Uterus (tissue), 4 donors: ENCODE results near the gene CYP3A5. TPM values are rescaled to one million over a fixed set of nuclear protein-coding genes. Genes with fewer than 3 reads are reported as not detected.

Experiments
- DNase-seq, 2 donors: peaks; one replicate each; pipeline ENCODE4 v3.0.0-alpha.2; 2019 to 2020
- H3K27ac ChIP-seq, 2 donors: fragments of 200-600 bp; sonication (generic); 1 replicate in 1 of 2; 2 replicates in 1 of 2; pipeline ENCODE4 v1.5.1; 2016 to 2018
- H3K27me3 ChIP-seq, 2 donors: fragments of 200-600 bp; sonication (generic); one replicate each; pipeline ENCODE4 v1.5.1; 2018 to 2019; ENCODE audit warnings: control low read depth in 1 of 2
- H3K36me3 ChIP-seq, 2 donors: fragments of 200-600 bp; sonication (generic); one replicate each; pipeline ENCODE4 v1.5.1; 2019; ENCODE audit warnings: control low read depth in 1 of 2
- H3K4me1 ChIP-seq, 2 donors: fragments of 200-600 bp; sonication (generic); one replicate each; pipeline ENCODE4 v1.5.1; 2018 to 2019; ENCODE audit warnings: control low read depth in 1 of 2
- H3K4me3 ChIP-seq, 2 donors: fragments of 200-600 bp; sonication (generic); 1 replicate in 1 of 2; 2 replicates in 1 of 2; pipeline ENCODE4 v1.5.1; 2018 to 2019; ENCODE audit warnings: mild to moderate bottlenecking in 1 of 2
- H3K9me3 ChIP-seq, 2 donors: fragments of 200-600 bp; sonication (generic); one replicate each; pipeline ENCODE4 v1.5.1; 2019; ENCODE audit warnings: control low read depth in 1 of 2
- CTCF ChIP-seq, 4 experiments: fragments of 200-600 bp in 2 of 4; fragments of 450-650 bp in 2 of 4; sonication (generic) in 2 of 4; IDR thresholded peaks; one replicate each; pipeline ENCODE4 v1.5.1; 2016 to 2019; ENCODE audit warnings: antibody characterized with exemption in 4 of 4, mild to moderate bottlenecking in 2 of 4, moderate library complexity in 1 of 4
- POLR2A ChIP-seq, 2 donors: fragments of 450-650 bp; IDR thresholded peaks; one replicate each; pipeline ENCODE4 v1.6.1; 2016; ENCODE audit warnings: antibody characterized with exemption in 2 of 2, mild to moderate bottlenecking in 1 of 2, moderate library complexity in 1 of 2
- intact Hi-C: fragments of 100-400 bp; cut with DNase I; formaldehyde crosslinking; loops from one replicate; pipeline ENCODE4 v1.15.1; 2023; ENCODE audit warnings: low total_unique reads
- total RNA-seq, 4 donors: library from RNA; depleted of rRNA in 3 of 4; stranded (reverse); fragments of >200 nt in 3 of 4; gene quantifications; one replicate each; pipeline versions ENCODE4 v1.1.0 to v1.2.4, GENCODE V29; 2014 to 2023
- donor health status: DM: yes; HTN: yes; CAD: no.

Gene CYP3A5
- total RNA-seq, 4 donors from 2014 or later = 0.51 to 17.3 (median 4.4) TPM; not detected in 1

- no peaks in the 10 kb centered on the region for H3K36me3 ChIP-seq
- no peak for DNase-seq
- intact Hi-C loops = no loop called here
- no peaks in the 10 kb centered on the region for H3K9me3 ChIP-seq
- H3K4me3 ChIP-seq = no peak overlapping the region
- TF ChIP-seq POLR2A (IDR thresholded peaks at IDR 0.05) (no peak), CTCF (IDR thresholded peaks at IDR 0.05) (no peak)
- H3K4me1 ChIP-seq = no peaks in the 10 kb centered on the region
- no peak overlapping the region for H3K27ac ChIP-seq
- H3K27me3 ChIP-seq = no peaks in the 10 kb centered on the region
Measured at GRCh38 chr7:99628471-99629465, 51.0 kb downstream of the CYP3A5 start.

DNA sequence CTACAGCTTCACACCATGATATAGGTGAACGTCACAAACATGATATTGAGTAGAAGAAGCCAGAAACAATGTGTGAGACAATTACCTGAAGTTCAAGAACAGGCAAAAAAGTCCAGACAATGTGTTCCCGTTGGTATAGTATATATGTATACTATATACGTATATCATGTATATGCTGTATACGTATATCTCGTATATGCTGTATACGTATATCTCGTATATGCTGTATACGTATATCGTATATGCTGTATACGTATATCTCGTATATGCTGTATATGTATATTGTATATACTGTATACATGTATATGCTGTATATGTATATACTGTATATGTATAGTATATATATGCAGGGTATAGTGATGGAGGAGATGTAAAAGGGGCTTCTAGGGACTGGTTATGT, 52.3 kb downstream of the CYP3A5 start:
- Histone ChIP-seq H3K9me3 (no peaks in the 10 kb centered on the region), H3K27me3 (no peaks in the 10 kb centered on the region), H3K27ac (no peak overlapping the region), H3K4me1 (no peaks in the 10 kb centered on the region), H3K36me3 (no peaks in the 10 kb centered on the region), H3K4me3 (no peak overlapping the region)
- DNase-seq = no peak
- TF ChIP-seq CTCF (IDR thresholded peaks at IDR 0.05) = no peak
- no peak for TF ChIP-seq POLR2A (IDR thresholded peaks at IDR 0.05)
- intact Hi-C loops = no loop called here

- no peak for DNase-seq
- no peaks in the 10 kb centered on the region for H3K36me3 ChIP-seq
- intact Hi-C loops = no loop called here
Measured at GRCh38 chr7:99626661-99627060, 53.1 kb downstream of the CYP3A5 start.

DNA sequence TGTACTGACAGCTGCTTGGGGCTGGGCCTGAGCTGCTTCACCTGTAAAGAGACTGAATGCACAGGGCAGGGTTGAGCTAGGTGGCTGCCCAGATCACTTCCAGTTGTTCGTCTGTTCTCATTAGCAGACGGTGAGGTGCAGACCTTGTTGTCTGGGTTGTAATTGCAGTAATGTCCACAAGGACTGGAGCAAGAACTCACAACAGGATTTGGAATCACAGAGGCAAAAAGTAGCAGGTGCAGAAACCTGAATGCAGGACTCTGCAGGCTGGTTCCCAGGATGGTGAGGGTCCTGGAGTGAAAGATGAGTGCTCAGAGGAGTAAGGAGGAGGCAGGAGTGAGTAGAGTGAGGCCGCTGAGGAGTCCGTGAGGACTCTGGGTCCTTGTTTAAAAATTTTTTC, 53.8 kb downstream of the CYP3A5 start:
- no peak for DNase-seq
- Histone ChIP-seq H3K4me3 (no peak overlapping the region), H3K9me3 (no peaks in the 10 kb centered on the region), H3K27ac (no peak overlapping the region), H3K36me3 (no peaks in the 10 kb centered on the region), H3K27me3 (no peaks in the 10 kb centered on the region), H3K4me1 (no peaks in the 10 kb centered on the region)
- no peak for TF ChIP-seq POLR2A (IDR thresholded peaks at IDR 0.05)
- TF ChIP-seq CTCF (IDR thresholded peaks at IDR 0.05) = no peak
- intact Hi-C loops = no loop called here

More at GRCh38 chr7:99626661-99627060, 53.1 kb downstream of the CYP3A5 start:
- no peak overlapping the region for H3K27ac ChIP-seq
- H3K27me3 ChIP-seq = no peaks in the 10 kb centered on the region
- no peak overlapping the region for H3K4me3 ChIP-seq
- TF ChIP-seq CTCF (IDR thresholded peaks at IDR 0.05) (no peak), POLR2A (IDR thresholded peaks at IDR 0.05) (no peak)
- no peaks in the 10 kb centered on the region for H3K9me3 ChIP-seq
- H3K4me1 ChIP-seq = no peaks in the 10 kb centered on the region

DNA sequence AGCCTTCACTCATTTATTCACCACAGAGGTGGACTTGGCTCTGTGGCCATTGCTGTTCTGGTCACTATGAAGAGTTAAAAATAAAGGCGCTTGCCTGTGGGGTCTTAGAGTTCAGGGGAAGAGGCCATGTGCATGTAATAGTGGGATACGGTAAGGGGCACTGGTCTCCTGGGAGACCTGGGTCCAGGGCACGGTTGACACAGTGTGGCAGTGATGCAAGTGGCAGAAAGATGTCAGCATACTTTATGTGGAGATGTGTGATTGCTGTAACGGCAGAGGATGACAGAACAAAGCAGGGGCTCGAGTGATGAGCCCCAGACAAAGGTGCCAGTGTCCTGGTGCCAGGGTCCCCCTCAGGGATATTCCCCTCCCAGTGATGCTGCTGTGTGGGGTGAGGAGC, 54.5 kb downstream of the CYP3A5 start:
- intact Hi-C loops = no loop called here
- Histone ChIP-seq H3K27me3 (no peaks in the 10 kb centered on the region), H3K36me3 (no peaks in the 10 kb centered on the region), H3K27ac (no peak overlapping the region), H3K4me3 (no peak overlapping the region), H3K9me3 (no peaks in the 10 kb centered on the region), H3K4me1 (no peaks in the 10 kb centered on the region)
- TF ChIP-seq POLR2A (IDR thresholded peaks at IDR 0.05) (no peak), CTCF (IDR thresholded peaks at IDR 0.05) (no peak)
- DNase-seq = no peak
